GM19397 (cell line): ENCODE measurements around the gene PHF5A.

Experiments
- ATAC-seq: cut with Tn5 transposase; IDR thresholded peaks from one replicate; pipeline ENCODE4 v1.9.1; 2021; ENCODE audit warnings: mild to moderate bottlenecking, moderate library complexity; ENCODE audit not compliant: unreplicated experiment

Gene PHF5A

DNA sequence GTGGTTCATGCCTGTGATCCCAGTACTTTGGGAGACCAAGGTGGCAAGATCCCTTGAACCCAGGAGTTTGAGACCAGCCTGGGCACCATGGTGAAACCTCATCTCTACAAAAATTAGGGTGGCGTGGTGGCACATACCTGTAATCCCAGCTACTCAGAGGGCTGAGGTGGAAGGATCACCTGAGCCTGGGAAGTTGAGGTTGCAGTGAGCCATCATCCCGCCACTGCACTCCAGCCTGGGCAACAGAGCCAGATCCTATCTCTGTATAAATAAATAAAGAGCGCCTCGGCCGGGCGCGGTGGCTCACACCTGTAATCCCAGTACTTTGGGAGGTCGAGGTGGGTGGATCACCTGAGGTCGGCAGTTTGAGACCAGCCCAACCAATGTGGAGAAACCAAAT, 49.8 kb downstream of the PHF5A start:
- no peak for ATAC-seq

DNA sequence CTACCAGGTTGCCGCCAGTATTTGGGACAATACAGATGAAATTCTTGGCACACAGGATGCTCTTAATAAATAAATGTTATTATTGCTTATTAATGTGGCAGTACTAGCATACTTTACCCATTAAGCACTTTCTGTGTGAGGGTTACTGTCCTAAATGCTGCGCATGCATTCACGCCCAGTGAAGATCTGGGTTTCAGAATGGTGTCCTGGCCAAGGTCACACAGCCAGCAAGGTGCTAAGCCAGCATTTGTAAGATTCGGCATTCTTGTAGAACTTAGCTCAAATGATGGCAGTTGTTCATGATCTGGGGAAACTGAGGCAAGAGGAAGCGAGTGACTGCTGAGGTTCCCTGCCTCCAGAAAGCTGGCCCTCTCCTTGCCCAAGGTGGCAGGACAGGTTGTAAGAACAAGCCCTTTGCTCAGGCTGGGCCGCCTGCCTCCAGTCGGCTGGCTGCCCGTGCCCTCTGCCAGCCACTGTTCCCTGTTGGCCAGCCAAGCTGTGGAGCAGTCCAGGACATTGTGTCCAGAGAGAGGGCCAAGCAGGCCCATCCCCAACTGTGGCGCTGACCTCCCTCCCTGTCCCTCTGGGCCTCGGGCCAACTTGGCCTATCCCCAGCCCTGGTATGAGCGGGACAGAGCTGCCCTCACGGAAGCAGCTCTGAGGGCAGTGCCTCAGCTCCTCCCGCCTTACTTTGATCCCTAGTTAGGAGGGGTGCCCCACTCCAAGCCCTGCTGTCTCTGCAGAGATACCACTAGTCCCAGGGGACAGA, 50.7 kb downstream of the PHF5A start:
- no peak for ATAC-seq

DNA sequence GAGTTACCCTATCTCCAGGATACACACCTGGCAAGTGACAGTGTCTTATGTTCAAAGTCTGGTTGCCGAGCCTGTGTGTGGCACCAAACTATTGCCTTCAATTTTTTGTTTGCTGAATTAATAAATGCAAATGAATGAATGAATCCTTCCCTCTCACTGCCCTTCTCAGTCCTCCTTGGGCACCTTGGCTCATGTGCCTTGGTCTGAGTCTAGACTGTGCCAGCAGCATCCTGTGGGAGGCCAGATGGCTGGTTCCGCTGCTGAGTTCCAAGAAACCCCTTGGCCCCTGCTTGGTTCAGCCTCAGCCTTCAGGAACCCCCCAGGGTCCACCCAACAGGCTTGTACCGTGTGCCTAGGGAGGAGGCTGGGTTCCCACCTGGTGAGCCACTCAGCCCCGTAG, 52.9 kb downstream of the PHF5A start:
- ATAC-seq: no peak

GRCh38 chr22:41411021-41411851, 57.3 kb downstream of the PHF5A start:
- no peak for ATAC-seq

GRCh38 chr22:41410311-41410751, 58.2 kb downstream of the PHF5A start:
- ATAC-seq: no peak
